OCI-LY1 (cell line): ENCODE measurements around the gene ZRSR2.
A peak's percentile ranks its signal among the peaks of the same experiment; 100 is the strongest.

Source experiments
- H2AFZ ChIP-seq: fragments of 200-600 bp; sonication (generic), shearing (Covaris generic); 2 replicates; pipeline ENCODE4 v1.6.0; 2014; ENCODE audit warnings: antibody characterized with exemption, mild to moderate bottlenecking, low read length
- H3F3A ChIP-seq: fragments of 200-600 bp; sonication (generic), shearing (Covaris generic); 2 replicates; pipeline ENCODE4 v1.6.0; 2014; ENCODE audit warnings: mild to moderate bottlenecking, antibody characterized with exemption, low read length, moderate library complexity; ENCODE audit not compliant: insufficient read depth
- H3K27ac ChIP-seq: fragments of 200-600 bp; sonication (generic); 2 replicates; pipeline ENCODE4 v1.5.1; 2014; ENCODE audit warnings: low read length, mixed run types, mild to moderate bottlenecking, low read depth; ENCODE audit not compliant: poor library complexity, severe bottlenecking
- H3K27me3 ChIP-seq: fragments of 200-600 bp; sonication (generic); 2 replicates; pipeline ENCODE4 v1.6.0; 2014; ENCODE audit warnings: antibody characterized with exemption, mild to moderate bottlenecking, low read length, moderate library complexity; ENCODE audit not compliant: insufficient read depth
- H3K36me3 ChIP-seq: fragments of 200-600 bp; sonication (generic); 2 replicates; pipeline ENCODE4 v1.6.1; 2014; ENCODE audit warnings: mild to moderate bottlenecking, antibody characterized with exemption, low read length, moderate library complexity, mixed read lengths; ENCODE audit not compliant: insufficient read depth
- H3K4me1 ChIP-seq: fragments of 200-600 bp; sonication (generic); 2 replicates; pipeline ENCODE4 v1.5.1; 2014; ENCODE audit warnings: mild to moderate bottlenecking, low read length, moderate library complexity; ENCODE audit not compliant: insufficient read depth, severe bottlenecking
- H3K4me2 ChIP-seq: fragments of 200-600 bp; sonication (generic), shearing (Covaris generic); 2 replicates; pipeline ENCODE4 v1.6.1; 2014; ENCODE audit warnings: low read length
- H3K4me3 ChIP-seq: fragments of 200-600 bp; sonication (generic); 2 replicates; pipeline ENCODE4 v1.5.1; 2014; ENCODE audit warnings: low read length, low read depth, mild to moderate bottlenecking, mixed read lengths; ENCODE audit not compliant: poor library complexity, severe bottlenecking
- H3K79me2 ChIP-seq: fragments of 200-600 bp; shearing (Covaris generic); 2 replicates; pipeline ENCODE4 v1.6.1; 2016; ENCODE audit warnings: mixed run types, low read length, mixed read lengths; ENCODE audit not compliant: insufficient read depth
- H3K9ac ChIP-seq: fragments of 200-600 bp; sonication (generic), shearing (Covaris generic); 2 replicates; pipeline ENCODE4 v1.6.1; 2014; ENCODE audit warnings: mild to moderate bottlenecking, low read length, mixed read lengths
- H3K9me2 ChIP-seq: fragments of 200-600 bp; sonication (generic), shearing (Covaris generic); 2 replicates; pipeline ENCODE4 v1.6.1; 2014; ENCODE audit warnings: low read depth, mild to moderate bottlenecking, low read length, mixed read lengths
- H3K9me3 ChIP-seq: fragments of 200-600 bp; shearing (Covaris generic); 2 replicates; pipeline ENCODE4 v1.6.1; 2014; ENCODE audit warnings: low read length, mixed read lengths
- H4K20me1 ChIP-seq: fragments of 200-600 bp; sonication (generic), shearing (Covaris generic); 2 replicates; pipeline ENCODE4 v1.6.0; 2016; ENCODE audit warnings: mild to moderate bottlenecking, low read length; ENCODE audit not compliant: insufficient read depth
- CTCF ChIP-seq: fragments of 200-600 bp; sonication (generic), shearing (Covaris generic); IDR thresholded peaks from 2 replicates; pipeline ENCODE4 v1.5.1; 2017; ENCODE audit warnings: mild to moderate bottlenecking, antibody characterized with exemption, low read length, moderate library complexity, mixed read lengths
- EZH2 ChIP-seq: fragments of 200-600 bp; sonication (generic), shearing (Covaris generic); IDR thresholded peaks from 2 replicates; pipeline ENCODE4 v1.8.0; 2017; ENCODE audit warnings: borderline replicate concordance, mixed run types, mild to moderate bottlenecking, antibody characterized with exemption, low read length, moderate library complexity, mixed read lengths

Gene ZRSR2

GRCh38 chrX:15848576-15848975 is 58.3 kb downstream of the ZRSR2 start:
- Histone ChIP-seq H3K36me3 (peaks cover 30% of the 10 kb centered on the region), H3K79me2 (peaks cover 5% of the 10 kb centered on the region; the same call in 1 of the 2 replicates), H3K9me3 (no peaks in the 10 kb centered on the region), H3F3A (no peaks in the 10 kb centered on the region), H3K9me2 (no peaks in the 10 kb centered on the region), H3K27me3 (no peaks in the 10 kb centered on the region), H3K4me2 (no peak overlapping the region), H2AFZ (no peak overlapping the region), H3K4me3 (no peak overlapping the region), H3K4me1 (peaks cover 27% of the 10 kb centered on the region), H3K27ac (no peak overlapping the region), H4K20me1 (no peaks in the 10 kb centered on the region), H3K9ac (no peak overlapping the region)
- TF ChIP-seq EZH2: no peak
- TF ChIP-seq CTCF: no peak

- Histone ChIP-seq H2AFZ (no peak overlapping the region), H4K20me1 (no peaks in the 10 kb centered on the region), H3K4me2 (no peak overlapping the region), H3K36me3 (peaks cover 22% of the 10 kb centered on the region), H3K79me2 (peaks cover 10% of the 10 kb centered on the region; the same call in 1 of the 2 replicates), H3K4me1 (peaks cover 27% of the 10 kb centered on the region), H3K9me3 (no peaks in the 10 kb centered on the region), H3K27me3 (no peaks in the 10 kb centered on the region), H3K27ac (no peak overlapping the region), H3F3A (no peaks in the 10 kb centered on the region), H3K9me2 (no peaks in the 10 kb centered on the region), H3K9ac (no peak overlapping the region), H3K4me3 (no peak overlapping the region)
- TF ChIP-seq CTCF (no peak), EZH2 (no peak)
Observed at GRCh38 chrX:15849555-15849954, 59.3 kb downstream of the ZRSR2 start.

GRCh38 chrX:15853586-15854079 is 63.3 kb downstream of the ZRSR2 start:
- no peak overlapping the region for H2AFZ ChIP-seq
- no peaks in the 10 kb centered on the region for H3K9me2 ChIP-seq
- no peak overlapping the region for H3K27ac ChIP-seq
- H3K27me3 ChIP-seq: no peaks in the 10 kb centered on the region
- H3K36me3 ChIP-seq: peaks cover 8% of the 10 kb centered on the region; the same call in 1 of the 2 replicates
- TF ChIP-seq CTCF (no peak), EZH2 (no peak)
- peak overlapping the region; percentile 91 for H3K4me2 ChIP-seq
- no peaks in the 10 kb centered on the region for H4K20me1 ChIP-seq
- H3F3A ChIP-seq: no peaks in the 10 kb centered on the region
- peaks cover 10% of the 10 kb centered on the region; the same call in 1 of the 2 replicates for H3K79me2 ChIP-seq
- peaks cover 41% of the 10 kb centered on the region for H3K4me1 ChIP-seq
- no peaks in the 10 kb centered on the region for H3K9me3 ChIP-seq
- peak overlapping the region; percentile 98 for H3K4me3 ChIP-seq
- peak overlapping the region; percentile 91 for H3K9ac ChIP-seq
